Measurements from ENCODE around the gene FOXJ3.
A peak's percentile ranks its signal among the peaks of the same experiment; 100 is the strongest.

FOXJ3 gene

DNA sequence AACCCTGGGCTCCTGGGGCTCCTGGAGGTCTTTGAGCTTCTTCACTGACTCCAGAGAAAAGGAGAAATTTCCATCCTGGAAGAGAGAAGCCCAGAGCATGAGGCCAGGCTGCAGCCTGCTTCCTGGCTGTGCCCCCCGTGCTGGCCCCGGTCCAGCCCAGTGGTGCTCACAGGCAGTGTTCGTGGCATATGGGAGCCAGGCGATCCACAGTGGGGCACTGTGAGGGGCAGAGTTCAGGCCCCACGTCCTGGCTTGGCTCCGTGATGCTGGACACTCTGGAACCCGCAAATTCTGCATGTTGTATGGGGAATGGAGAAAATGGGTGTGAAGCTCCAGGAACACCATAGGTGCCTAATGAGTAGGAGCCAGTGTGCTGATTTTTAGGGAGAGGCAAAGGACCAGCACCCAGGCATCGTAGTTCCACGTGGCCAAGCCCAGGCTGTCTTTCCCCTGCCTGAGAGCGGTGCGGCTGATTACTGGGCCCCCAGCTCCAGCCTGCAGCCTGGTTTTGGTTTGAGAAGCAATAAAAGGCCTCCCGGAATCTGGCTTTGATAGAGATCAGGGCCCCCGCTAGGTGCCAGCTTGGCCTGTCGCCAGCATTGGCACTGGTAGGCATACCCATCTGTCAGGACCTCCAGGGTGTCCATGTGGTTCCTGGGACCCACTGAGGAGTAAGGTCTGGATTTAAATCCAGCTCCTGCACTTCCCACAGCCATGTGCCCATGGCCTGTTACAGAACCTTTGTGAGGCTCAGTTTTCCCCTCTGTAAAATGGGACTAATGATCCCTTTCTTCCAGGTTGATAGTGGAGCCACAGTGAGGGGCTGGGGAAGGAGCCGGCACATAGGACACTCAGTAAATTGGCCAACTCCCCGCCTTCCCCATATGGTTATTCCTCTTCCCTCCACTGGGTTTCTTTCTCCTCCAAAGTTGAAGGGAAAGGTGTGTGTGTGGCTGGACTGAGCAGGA lies 171.2 kb downstream of the FOXJ3 start:
- DNase-seq = no peak

DNA sequence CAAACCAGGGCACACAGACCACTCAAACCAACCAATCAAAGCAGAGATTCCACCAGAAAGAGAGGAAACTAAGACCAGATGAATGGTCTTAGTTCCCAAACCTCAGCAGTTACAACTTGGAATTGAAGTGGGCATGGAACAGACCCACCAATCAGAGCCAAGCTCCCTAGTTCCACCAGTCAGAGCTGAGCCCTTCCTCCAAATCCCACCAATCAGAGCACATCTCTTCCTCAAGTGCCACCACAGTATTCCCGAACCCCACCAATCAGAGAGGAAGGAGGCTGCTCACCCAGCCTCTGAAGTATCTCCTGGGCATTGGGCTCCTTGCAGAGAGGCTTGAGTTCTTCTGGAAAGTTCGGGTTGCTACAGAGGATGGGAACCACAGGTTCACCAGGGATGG lies 171.9 kb downstream of the FOXJ3 start:
- DNase-seq = no peak

DNA sequence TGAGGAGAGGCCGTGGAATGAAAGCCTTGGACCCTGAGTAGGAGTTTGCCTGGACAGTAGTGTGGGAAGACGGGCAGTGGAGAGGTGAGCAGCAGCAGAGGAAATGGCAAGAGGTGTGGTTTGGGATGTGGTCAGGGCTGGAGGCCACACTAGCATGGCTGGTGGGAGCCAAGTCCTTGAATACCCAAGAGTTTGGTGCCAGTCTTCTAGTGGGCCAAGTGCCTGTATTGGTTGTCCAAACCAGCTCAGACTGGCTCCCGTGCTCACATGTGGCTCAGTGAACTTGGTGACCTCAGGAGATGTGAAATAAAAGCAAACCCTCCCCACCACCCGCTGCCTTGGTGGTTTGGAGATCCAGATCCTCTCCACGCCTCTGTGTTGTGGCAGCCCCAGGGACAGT lies 172.9 kb downstream of the FOXJ3 start:
- DNase-seq = no peak

DNA sequence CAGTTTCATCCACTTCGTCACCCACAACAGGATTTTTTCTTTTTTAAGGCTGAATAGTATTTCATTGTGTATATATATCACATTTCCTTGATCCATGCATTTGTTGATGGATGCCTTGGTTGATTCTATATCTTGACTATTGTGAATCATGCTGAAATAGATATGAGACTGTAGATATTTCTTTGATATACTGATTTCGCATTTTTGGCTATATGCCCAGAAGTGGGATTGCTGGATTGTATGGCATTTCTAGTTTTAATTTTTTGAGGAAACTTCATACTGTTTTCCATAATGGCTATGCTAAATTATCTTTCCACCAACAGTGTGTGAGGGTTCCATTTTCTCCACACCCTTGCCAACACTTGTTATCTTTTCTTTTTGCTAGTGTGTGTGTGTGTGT lies 176.8 kb downstream of the FOXJ3 start:
- no peak for DNase-seq

DNA sequence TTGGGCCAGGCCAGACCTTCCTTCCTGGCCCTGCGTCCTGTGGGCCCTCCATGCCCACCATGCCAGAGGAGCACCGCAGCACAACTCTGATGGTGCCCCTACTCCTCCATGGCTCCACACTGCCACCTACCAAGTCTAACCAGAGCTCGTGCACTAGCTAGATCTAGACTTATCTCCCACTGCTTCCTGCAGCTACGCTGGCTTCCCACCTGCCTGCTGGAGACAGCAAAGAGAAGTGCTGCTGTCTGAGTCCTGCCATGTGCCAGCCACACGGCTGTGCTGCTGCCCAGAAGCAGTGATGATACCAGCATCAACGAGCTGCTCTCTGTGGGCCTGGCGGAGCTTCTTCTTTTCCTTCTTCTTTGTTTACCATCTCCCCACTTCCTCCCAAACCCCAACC lies 177.4 kb downstream of the FOXJ3 start:
- no peak for DNase-seq

DNA sequence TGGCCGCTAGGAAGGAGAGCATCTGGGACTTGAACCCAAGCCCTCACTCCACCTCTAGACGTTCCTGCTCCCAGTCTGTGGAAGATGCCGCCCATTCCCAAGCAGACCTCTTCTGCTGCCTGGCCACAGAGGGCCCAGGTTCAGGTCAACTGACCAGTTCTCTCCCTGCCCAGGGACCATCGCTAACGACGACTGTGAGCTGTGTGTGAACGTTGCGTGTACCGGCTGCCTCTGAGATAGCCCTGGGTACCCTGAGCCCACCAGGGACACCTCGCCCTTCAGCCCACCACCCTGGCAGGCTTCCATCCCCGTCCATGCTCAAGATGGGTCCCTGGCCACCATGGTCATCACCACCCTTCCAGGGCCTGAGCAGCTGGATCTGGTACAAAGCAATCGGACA lies 179.7 kb downstream of the FOXJ3 start:
- no peak for DNase-seq

DNA sequence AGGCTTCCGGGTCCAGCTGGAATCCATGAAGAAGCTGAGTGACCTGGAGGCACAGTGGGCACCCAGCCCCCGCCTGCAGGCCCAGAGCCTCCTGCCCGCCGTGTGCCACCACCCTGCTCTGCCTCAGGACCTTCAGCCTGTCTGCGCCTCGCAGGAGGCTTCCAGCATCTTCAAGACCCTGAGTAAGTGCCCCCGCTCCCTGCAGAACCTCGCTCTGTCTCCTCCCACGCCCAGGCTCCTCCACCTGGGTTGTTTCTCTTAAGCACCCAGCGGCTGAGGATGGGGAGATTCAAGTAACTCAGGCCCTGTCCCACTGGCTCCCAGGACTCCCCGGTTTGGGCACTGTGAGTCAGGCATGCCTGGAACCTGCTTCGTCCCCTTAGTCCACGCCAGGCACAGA lies 180.3 kb downstream of the FOXJ3 start:
- no peak for DNase-seq

DNA sequence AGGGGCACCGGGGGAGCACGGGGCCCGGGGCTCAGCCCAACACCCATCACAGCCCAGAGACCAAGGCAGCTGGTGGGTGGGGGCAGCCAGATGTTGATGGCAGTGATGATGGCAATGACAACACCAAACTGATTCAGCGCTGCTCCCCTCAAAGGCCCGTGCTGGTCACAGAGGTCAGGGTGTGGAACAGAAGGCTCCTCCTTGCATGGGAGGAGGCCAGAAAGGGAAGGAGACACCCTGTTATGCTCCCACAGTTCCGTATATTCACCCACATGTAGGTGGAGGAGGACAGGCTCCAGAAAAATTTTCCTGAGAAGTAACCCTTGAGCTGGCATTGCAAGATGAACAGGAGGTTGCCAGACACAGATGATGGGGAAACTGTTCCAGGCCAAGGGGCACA lies 181.4 kb downstream of the FOXJ3 start:
- DNase-seq = no peak

DNA sequence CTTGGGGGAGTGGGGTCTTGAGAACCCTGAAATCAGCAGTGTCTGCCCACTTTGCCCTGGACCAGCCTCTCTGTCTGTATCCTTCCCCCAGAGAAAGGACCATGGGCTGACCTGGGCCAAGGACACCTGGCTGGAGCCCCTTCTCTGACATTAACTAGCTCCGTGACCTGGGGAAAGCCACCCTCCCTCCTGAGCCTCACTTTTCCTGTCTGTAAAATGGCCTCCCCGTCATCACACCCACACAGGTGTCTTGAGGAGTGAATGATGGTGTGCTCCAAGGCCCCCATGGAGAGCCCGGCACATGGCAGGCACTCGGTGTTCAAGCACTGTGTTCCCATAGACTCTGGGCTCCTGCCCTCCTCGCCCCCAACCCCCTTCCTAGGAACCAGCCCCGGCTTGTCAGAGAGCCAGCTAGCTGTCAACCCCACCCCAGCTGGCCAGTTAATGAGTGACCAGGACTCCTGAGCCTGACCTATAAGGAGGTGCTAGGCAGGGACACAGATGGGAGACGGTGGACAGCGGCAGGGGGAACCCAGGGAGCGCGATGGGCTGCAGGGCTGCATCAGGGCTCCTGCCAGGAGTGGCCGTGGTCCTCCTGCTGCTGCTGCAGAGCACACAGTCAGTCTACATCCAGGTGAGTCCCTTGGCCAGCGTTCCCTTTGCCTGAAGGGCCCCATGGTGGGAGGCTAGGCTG lies 182.0 kb downstream of the FOXJ3 start, which contains the start of gene GUCA2B:
Gene GUCA2B (plus strand): TSS at position 504 of the 694 bp plus-strand sequence. CDS start 41 bp downstream, at position 545.
- DNase-seq = no peak

DNA sequence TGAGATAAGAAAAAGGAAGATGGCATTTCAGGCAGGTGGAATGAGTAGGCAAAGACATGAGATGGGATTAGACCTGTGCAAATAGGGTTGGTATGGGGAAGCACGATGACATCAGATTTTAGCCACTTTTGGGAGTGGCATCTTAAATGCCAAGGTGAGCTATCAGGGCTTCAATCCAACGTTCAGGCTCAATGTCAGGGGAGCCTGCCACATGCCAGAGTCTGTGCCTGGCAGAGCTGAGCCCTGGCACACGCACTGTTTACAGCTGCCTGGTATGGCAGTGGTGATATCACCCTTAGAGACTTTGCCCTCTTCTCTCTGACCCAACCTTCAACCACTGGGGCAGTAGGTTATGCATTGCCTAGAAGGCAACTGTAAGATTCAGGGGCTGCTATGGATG lies 182.9 kb downstream of the FOXJ3 start:
- DNase-seq = no peak

DNA sequence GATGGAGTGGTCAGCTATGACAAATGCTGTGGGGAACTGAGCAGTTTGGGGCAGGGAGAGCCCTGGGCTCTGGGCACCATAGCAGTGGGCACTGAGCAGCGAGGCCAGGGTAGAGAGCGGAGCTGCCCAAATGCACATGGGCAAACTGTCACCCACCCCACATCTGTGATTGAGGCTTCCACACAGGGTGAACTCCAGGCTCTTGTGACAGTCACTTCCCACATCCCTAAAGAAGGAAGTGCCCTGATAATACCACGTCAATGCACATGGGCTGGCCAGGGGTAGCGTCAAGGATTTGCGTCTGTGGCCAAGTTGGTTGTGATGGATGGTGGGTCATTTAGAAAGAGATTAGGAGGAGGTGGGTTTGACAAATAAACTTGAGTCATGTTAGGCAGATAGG lies 184.4 kb downstream of the FOXJ3 start:
- no peak for DNase-seq

DNA sequence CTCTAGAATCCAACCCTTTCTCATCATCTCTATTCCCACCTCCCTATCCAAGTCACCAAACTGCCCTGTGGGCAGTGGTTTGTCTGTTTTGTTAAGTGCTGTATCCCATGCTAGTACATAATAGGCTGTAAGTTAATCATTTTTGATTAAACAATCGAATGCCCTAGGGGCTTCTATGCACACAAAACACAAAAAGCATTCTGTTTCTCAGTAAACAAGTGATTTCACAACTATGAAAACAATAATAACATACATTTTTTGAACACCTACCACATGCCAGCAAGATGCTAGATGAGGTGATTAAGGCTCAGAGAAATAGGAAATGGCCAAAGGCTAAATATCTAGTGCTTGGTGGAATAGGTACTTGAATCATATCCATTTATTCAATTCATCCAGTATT lies 186.9 kb downstream of the FOXJ3 start:
- no peak for DNase-seq

DNA sequence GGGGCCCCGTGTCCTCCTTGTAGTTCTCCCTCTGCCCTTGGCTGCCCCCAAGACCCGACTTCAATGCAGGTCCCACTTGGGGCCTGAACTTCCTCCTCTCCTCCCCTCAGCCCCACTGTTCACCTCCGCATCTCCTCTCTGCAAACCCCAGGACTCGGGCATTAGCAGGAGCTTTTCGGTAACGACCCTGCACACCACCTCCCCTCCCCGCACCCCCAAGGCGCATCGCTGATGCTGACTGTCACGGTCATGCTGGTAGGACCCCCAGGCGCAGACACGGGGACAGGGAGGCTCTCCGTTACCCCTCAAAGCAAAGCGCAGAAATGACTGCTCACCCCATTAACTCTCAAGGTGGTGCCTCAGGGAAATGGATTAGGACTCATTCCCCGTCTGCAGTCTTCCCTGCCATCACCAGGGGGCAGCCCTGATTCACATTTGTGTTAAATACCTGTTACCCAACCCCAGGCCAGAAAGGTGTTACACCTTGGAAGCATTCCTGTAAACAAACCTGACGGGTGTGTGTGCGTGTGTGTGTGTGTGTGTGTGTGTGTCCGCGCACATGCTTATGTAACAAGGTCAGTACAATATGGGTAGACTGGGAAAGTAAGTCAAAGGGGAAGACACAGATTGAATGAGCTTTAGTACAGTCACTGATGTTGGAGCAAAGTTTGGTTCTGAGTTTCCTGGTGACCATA lies 188.3 kb downstream of the FOXJ3 start:
- peak; percentile 64 to 75 for DNase-seq

DNA sequence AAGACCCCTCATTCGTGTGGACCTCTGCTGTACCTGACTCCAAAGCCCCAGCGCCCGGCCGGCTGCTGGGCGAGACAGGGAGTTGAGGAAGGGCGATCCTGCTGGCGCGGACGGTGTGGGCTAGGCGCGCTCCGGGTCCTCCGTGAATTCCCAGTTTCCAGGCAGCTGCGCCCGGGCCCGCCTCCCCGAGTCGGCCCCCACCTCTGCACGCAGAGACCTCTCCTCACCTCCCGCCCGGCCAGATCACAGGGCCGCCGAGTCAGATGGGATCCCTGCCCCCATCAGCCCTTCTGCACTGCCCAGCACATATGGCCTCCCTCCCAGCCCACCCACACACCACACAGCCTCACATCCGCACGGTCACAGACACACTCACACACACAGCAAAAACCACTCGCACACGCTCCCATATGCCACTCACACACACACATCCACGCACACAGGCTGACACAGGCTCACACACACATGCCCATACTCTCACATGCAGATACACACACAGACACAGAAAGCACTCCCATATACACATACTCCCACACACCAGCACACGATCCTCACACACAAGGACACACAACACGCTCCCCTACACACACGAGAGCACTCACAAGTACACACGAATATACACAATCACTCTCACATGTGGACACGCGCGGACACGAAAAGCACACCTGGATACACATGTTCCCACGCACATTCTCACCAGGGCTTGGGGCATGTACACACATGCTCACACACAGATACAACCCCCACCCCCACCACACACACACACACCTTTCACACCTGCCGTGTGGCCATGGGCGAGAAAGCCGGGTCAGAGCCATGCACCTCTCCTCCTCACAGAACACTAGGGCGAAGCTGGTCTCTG lies 189.0 kb downstream of the FOXJ3 start:
- DNase-seq = no peak

DNA sequence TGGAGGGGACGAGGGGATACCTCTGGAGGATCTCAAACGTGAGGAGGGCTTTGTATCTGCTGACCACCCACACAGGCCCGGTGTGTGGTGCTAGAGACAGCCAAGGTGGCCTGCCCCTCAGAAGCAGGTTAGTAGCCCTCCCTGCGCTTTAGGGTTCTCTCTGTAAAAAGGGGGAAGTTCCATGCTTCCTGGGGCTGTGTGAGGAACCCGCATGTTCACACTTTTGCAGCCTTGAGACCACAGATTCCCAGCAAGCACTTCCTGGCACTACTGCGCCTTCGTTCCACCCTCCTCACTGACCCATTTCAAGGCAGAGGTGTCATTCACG lies 189.7 kb downstream of the FOXJ3 start:
- no peak for DNase-seq

DNA sequence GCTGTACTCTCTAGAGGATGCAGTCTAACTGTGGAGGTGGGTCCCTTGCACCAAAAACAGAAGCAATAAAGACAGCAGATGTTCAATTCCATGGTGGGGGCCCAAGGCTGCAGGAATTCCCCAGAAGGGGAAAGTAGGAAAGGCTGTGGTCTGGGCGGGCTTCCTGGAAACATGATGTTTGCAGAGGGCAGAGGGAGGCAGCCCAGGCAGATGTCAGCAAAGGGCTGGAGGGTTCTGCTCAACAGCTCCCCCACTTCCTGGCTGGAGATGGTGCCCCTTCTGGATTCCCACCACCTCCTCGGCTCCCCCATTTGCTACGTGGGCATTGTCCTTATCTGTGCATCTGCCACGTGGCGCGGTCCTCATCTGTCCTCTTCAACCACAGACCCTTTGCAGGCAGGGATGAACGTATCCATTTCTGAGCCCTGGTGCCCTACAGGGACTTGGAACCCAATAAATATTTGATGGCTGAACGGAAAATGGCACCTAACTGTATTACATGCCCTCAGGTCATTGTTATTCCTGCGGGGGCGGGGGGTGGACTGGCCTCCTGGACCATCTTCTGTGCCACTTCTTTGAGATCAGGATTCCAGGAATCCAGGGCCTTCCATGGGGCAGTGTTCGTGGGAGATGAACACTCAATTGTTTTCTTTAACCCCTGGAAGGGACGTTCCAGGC lies 190.2 kb downstream of the FOXJ3 start:
- no peak for DNase-seq

DNA sequence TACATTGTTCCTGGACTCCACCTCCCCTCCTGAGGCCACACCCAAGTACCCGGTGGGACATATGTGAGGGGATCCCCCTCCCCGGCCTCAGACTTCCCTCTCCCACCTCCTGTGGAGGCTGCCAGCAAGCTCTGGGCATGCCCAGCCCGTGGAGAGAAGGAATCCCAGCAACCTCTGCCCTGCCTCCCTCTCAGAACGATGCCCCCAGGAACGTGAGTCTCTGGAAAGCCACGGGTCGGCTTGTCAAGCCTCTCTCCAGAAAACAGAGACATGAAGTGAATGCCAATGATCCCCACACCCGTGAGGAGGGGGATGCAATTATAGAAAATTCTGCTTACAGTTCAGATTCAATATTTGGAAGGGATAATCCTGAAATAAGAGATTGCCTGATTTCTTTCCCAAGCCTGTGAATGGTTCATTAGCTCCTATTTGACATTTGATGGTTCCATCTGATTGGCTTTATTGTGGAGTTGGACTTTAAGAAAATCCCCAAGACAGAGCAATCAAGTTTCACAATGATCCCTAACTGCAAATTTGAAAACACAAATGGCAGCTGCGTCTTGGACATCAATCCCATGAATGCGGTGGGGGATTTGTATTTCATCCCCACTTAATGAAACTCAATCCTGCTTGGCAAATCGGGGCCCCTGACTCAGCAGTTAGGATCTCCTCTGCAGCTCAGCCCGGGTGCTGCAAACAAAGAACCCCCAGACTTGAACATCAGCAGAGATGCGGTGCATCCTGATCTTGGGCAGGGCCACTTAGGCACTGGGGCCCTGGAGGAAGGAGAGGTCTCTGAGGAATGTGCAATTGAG lies 190.9 kb downstream of the FOXJ3 start:
- DNase-seq = no peak

DNA sequence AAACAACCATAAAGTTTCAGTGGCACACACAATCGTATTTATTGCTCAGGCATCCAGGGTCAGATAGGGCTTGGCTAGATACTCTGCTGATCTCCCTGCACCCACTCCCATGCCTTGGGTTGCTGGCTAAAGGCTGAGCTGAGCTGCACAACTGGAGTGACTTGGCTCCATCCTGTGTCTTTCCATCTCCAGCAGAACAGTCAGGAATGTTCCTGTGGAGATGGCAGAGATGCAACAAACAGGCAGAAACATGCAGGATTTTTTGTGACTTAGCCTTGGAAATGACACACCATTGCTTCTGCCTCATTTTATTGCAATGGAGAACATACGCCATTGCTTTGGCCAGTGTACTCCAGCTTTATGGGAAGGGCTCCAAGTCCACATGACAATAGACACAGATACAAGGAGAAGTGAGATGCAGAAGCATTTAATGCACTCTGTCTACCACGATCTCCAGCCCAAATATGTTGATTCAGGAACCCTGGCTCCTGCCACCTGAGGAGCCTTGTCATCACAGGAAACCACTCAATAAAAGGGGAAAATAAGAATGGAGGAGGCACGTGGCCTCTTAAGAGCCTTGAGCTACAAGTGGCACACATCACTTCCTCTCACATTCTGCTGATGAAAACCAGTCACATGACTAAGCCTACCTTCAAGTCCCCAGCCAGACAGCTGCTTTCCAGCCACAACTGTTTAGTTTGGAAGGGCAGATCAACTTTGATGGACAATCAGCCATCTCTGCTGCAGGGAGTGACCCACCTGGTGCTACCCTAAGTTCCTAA lies 191.9 kb downstream of the FOXJ3 start:
- DNase-seq = peak; percentile 56 to 67

DNA sequence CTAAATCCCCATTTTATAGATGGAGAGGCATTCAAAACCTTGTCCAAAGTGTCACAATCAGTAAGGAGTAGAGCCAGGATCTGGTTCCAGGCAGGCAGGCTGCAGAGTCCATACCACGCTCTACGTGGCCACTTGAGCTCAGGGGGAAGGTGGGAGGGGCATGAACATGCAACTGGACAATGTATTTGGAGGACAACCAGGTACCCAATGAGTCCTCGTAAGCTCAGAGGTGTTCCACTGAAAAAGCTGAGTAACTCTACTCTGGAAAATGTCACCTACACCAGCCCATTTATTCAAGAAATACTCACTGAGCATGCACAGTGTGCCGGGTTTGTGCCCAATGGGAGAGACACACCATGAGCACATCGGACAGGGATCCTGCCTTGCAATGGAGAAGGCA lies 193.1 kb downstream of the FOXJ3 start:
- DNase-seq = no peak

DNA sequence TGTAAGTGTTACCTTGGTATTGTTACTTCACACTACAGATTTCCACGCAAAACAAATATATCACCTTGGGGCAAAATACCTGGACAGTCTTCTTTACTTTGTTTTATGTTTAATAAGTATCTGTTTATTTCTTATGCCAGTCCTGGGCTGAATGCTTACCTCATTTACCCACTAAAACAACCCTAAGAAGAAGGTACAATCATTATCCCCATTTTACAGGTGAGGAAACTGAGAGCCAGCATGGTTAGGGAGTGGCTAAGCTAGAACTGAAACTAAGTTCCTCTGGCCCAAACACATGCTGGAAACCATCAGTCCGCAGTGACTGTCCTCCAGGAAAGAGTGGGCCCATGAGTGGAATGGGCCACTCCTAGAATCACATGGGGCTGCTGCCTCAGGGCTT lies 194.8 kb downstream of the FOXJ3 start:
- no peak for DNase-seq

Measured in NCI-H187 (cell line).